Activated T-helper 9 cell treated with anti-CD3 and anti-CD28 coated beads, Interleukin-2, amount 50 U/mL, for 16 hours (primary cell): Measurements from ENCODE around the gene DOK5.

Source experiments
- DNase-seq: peaks from one replicate; pipeline ENCODE4 v3.0.0-alpha.2; 2020; ENCODE audit warnings: low read depth

The DOK5 gene

DNA sequence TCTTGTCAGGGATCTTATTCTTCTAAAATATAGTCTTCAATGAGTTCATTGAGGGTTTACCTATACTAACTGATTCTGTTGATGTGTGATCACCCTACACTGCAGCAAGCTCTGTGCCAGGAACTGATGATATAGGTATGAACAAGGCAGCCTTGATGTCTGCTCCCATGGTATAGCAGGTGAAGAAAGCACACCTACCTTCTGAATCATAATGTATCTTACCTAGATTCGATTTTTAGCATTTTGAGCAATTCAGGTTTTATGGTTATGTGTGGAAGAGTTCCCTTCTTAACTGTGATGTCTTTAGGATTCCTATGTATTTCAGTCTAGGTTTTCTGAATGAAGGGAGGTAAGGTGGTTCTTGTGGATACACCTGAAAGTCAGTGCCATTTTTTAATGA lies 223.0 kb downstream of the DOK5 start:
- no peak for DNase-seq
